ENCODE results near the gene CDH13. TPM values are rescaled to one million over a fixed set of nuclear protein-coding genes. Genes with fewer than 3 reads are reported as not detected.

Gene CDH13
- total RNA-seq, 2 donors from 2014 or later: 2.4 to 6.3 TPM

- Histone ChIP-seq H3K4me1 (no peaks in the 10 kb centered on the region), H3K36me3 (no peaks in the 10 kb centered on the region), H3K4me3 (no peak overlapping the region), H3K27ac (no peak overlapping the region), H3K9me3 (no peaks in the 10 kb centered on the region), H3K9ac (ENCODE audit: low read depth in 2 of 2, low read length in 2 of 2) (no peak overlapping the region), H3K27me3 (no peaks in the 10 kb centered on the region)
- intact Hi-C loops (cut with DNase I): no loop called here
- TF ChIP-seq CTCF (IDR thresholded peaks at IDR 0.05): no peak
- DNase-seq: no peak
Observed at GRCh38 chr16:83633286-83633685, 1006.5 kb downstream of the CDH13 start.

- no peaks in the 10 kb centered on the region for H3K4me1 ChIP-seq
- H3K36me3 ChIP-seq: no peaks in the 10 kb centered on the region
- no peak for DNase-seq
- TF ChIP-seq CTCF (IDR thresholded peaks at IDR 0.05): no peak
- no peak overlapping the region for H3K4me3 ChIP-seq
- no peaks in the 10 kb centered on the region for H3K9me3 ChIP-seq
- H3K27me3 ChIP-seq: no peaks in the 10 kb centered on the region
- H3K27ac ChIP-seq: no peak overlapping the region
- intact Hi-C loops (cut with DNase I): no loop called here
- H3K9ac ChIP-seq (ENCODE audit: low read depth in 2 of 2, low read length in 2 of 2): no peak overlapping the region
Observed at GRCh38 chr16:83648347-83648746, 1021.6 kb downstream of the CDH13 start.

- TF ChIP-seq CTCF (IDR thresholded peaks at IDR 0.05): no peak
- no peak for DNase-seq
- Histone ChIP-seq H3K9ac (ENCODE audit: low read depth in 2 of 2, low read length in 2 of 2) (no peak overlapping the region), H3K9me3 (no peaks in the 10 kb centered on the region), H3K4me1 (no peaks in the 10 kb centered on the region), H3K27ac (no peak overlapping the region), H3K4me3 (no peak overlapping the region), H3K36me3 (no peaks in the 10 kb centered on the region), H3K27me3 (no peaks in the 10 kb centered on the region)
- intact Hi-C loops (cut with DNase I): no loop called here
Observed at GRCh38 chr16:83651871-83652270, 1025.1 kb downstream of the CDH13 start.

GRCh38 chr16:83652943-83653342, 1026.2 kb downstream of the CDH13 start:
- no peak for DNase-seq
- no peaks in the 10 kb centered on the region for H3K9me3 ChIP-seq
- H3K27ac ChIP-seq: no peak overlapping the region
- H3K9ac ChIP-seq (ENCODE audit: low read depth in 2 of 2, low read length in 2 of 2): no peak overlapping the region
- H3K4me1 ChIP-seq: no peaks in the 10 kb centered on the region
- no peaks in the 10 kb centered on the region for H3K27me3 ChIP-seq
- H3K36me3 ChIP-seq: no peaks in the 10 kb centered on the region
- no peak overlapping the region for H3K4me3 ChIP-seq
- no peak for TF ChIP-seq CTCF (IDR thresholded peaks at IDR 0.05)
- intact Hi-C loops (cut with DNase I): no loop called here

- Histone ChIP-seq H3K9me3 (no peaks in the 10 kb centered on the region), H3K4me3 (no peak overlapping the region), H3K27me3 (no peaks in the 10 kb centered on the region)
Observed at GRCh38 chr16:83653785-83654184, 1027.0 kb downstream of the CDH13 start.

More at GRCh38 chr16:83653785-83654184, 1027.0 kb downstream of the CDH13 start:
- Histone ChIP-seq H3K9ac (ENCODE audit: low read depth in 2 of 2, low read length in 2 of 2) (no peak overlapping the region), H3K36me3 (no peaks in the 10 kb centered on the region), H3K27ac (no peak overlapping the region), H3K4me1 (no peaks in the 10 kb centered on the region)
- no peak for TF ChIP-seq CTCF (IDR thresholded peaks at IDR 0.05)
- no peak for DNase-seq
- intact Hi-C loops (cut with DNase I): no loop called here
